Activated CD8-positive, alpha-beta T cell treated with anti-CD3 and anti-CD28 coated beads for 36 hours (primary cell): ENCODE measurements around the gene SPP1. TPM values are rescaled to one million over a fixed set of nuclear protein-coding genes. Genes with fewer than 3 reads are reported as not detected.

Source experiments
- ATAC-seq: fragments of 200-7000 bp; cut with Tn5 transposase; one replicate; pipeline ENCODE4 v1.10.0; 2021; ENCODE audit warnings: mild to moderate bottlenecking, moderate library complexity
- CTCF ChIA-PET: fragments of 350-600 bp; sonication (Branson Sonifier 250); formaldehyde crosslinking; loops from one replicate; lab custom pipeline; 2021; ENCODE audit warnings: antibody characterized with exemption; lab: Charles Lee
- POLR2A ChIA-PET: fragments of 350-600 bp; sonication (Branson Sonifier 250); formaldehyde crosslinking; loops from one replicate; lab custom pipeline; 2021; ENCODE audit warnings: antibody characterized with exemption; lab: Charles Lee
- DNase-seq: peaks from one replicate; pipeline ENCODE4 v3.0.0-alpha.2; 2020
- H3K27ac Mint-ChIP-seq: one replicate; pipeline ENCODE4 v1.8.0; 2021; ENCODE audit warnings: mild to moderate bottlenecking, mixed read lengths
- H3K27me3 Mint-ChIP-seq: one replicate; pipeline ENCODE4 v1.8.0; 2021; ENCODE audit warnings: mixed read lengths
- H3K36me3 Mint-ChIP-seq: one replicate; pipeline ENCODE4 v1.8.0; 2021; ENCODE audit warnings: low read depth, mixed read lengths
- H3K4me1 Mint-ChIP-seq: one replicate; pipeline ENCODE4 v1.8.0; 2021; ENCODE audit warnings: low read depth, mixed read lengths
- H3K4me3 Mint-ChIP-seq: one replicate; pipeline ENCODE4 v1.8.0; 2021; ENCODE audit warnings: mild to moderate bottlenecking, moderate library complexity, mixed read lengths
- H3K9me3 Mint-ChIP-seq: one replicate; pipeline ENCODE4 v1.8.0; 2021; ENCODE audit warnings: mixed read lengths
- intact Hi-C: fragments of 100-400 bp; cut with micrococcal nuclease; formaldehyde crosslinking; loops from one replicate; pipeline ENCODE4 v1.10.0; 2022
- total RNA-seq, 2 experiments: library from RNA; stranded (reverse); gene quantifications; one replicate each; pipeline ENCODE4 v1.2.3, GENCODE V29; 2021
- TF ChIP-seq, protein P1 (sequence below): fragments of 200-600 bp; IDR thresholded peaks from one replicate; pipeline ENCODE4 v1.8.0; 2022; ENCODE audit warnings: antibody characterized with exemption, mild to moderate bottlenecking

SPP1 gene
- total RNA-seq, 2 experiments from 2014 or later = not detected

DNA sequence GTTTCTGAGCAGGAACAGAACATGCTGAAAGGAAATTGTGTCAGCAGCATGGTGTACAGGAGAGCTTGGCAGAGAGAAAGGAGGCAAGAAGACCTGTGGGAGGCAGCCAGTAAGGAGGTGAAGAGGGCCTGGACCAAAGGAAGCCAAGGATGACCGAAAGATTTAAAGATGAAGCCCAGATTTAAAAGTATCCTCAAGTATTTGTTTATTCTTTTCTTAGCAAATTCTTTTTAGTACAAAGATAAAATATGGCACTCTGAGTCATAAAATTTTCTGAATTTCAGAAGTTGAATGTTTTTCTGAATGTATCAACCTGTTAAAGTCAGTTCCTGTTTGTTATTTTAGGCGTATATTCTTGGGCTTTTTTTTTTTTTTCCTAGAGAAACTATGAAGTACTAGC lies 35.5 kb downstream of the SPP1 start:
- peaks cover 24% of the 10 kb centered on the region for H3K4me1 Mint-ChIP-seq
- ChIA-PET CTCF (interaction anchor here (1.3 kb wide), 1 partner anchor 37 kb away, joined by 3 read pairs; no protein-coding TSS in a partner anchor), POLR2A (no interaction called here)
- no peaks in the 10 kb centered on the region for H3K36me3 Mint-ChIP-seq
- DNase-seq (no peak), ATAC-seq (no peak)
- TF ChIP-seq, protein P1, sequence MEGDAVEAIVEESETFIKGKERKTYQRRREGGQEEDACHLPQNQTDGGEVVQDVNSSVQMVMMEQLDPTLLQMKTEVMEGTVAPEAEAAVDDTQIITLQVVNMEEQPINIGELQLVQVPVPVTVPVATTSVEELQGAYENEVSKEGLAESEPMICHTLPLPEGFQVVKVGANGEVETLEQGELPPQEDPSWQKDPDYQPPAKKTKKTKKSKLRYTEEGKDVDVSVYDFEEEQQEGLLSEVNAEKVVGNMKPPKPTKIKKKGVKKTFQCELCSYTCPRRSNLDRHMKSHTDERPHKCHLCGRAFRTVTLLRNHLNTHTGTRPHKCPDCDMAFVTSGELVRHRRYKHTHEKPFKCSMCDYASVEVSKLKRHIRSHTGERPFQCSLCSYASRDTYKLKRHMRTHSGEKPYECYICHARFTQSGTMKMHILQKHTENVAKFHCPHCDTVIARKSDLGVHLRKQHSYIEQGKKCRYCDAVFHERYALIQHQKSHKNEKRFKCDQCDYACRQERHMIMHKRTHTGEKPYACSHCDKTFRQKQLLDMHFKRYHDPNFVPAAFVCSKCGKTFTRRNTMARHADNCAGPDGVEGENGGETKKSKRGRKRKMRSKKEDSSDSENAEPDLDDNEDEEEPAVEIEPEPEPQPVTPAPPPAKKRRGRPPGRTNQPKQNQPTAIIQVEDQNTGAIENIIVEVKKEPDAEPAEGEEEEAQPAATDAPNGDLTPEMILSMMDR = no peak
- intact Hi-C loops = no loop called here
- H3K4me3 Mint-ChIP-seq = no peak overlapping the region
- no peaks in the 10 kb centered on the region for H3K9me3 Mint-ChIP-seq
- no peak overlapping the region for H3K27ac Mint-ChIP-seq
- peaks cover 14% of the 10 kb centered on the region for H3K27me3 Mint-ChIP-seq

DNA sequence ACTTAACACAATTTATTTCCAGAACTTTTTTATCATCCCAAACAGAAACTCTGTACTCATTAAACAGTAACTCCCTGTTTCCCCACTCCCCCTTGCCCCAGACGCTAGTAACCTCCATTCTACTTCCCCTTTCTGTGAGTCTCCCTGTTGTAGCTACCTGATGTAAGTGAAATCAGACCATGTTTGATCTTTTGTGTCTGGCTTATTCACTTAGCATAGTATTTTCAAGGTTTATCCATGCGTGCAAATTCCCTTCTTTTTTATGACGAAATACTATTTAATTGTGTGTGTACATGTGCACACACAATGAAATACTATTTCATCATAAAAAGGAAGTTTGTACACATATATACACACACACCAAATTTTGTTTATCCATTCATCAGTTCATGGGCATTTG lies 37.1 kb downstream of the SPP1 start:
- Mint-ChIP-seq H3K4me3 (no peak overlapping the region), H3K27ac (no peak overlapping the region), H3K36me3 (no peaks in the 10 kb centered on the region), H3K4me1 (peaks cover 24% of the 10 kb centered on the region), H3K27me3 (peaks cover 6% of the 10 kb centered on the region), H3K9me3 (no peaks in the 10 kb centered on the region)
- POLR2A ChIA-PET = no interaction called here
- CTCF ChIA-PET = no interaction called here
- ATAC-seq = no peak
- intact Hi-C loops = no loop called here
- TF ChIP-seq, protein P1 = no peak
- DNase-seq = no peak

DNA sequence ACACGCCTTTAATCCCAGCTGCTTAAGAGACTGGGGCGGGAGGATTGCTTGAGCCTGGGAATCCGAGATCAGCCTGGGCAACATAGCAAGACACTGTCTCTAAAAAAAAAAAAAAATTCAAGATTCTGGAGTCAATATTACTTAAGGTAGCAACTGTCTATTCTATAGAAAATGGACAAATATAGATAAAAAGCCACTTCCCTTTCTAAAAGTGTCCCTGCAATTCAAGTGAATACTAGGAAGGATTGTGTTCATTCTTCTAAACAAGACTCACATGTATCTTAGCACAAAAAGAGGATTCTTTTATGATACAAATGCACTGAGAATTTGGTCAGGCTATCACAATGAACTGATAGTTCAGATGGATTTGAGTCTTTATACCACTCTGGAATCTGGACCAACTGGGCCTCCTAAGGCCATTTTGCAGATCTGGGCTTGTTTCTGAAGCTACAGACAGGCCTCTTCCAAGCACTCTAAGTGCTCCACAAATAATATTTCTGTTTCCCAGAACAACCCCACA lies 38.9 kb downstream of the SPP1 start:
- ATAC-seq (no peak), DNase-seq (no peak)
- Mint-ChIP-seq H3K36me3 (no peaks in the 10 kb centered on the region), H3K9me3 (no peaks in the 10 kb centered on the region), H3K4me1 (peaks cover 18% of the 10 kb centered on the region), H3K27ac (no peak overlapping the region), H3K4me3 (no peak overlapping the region), H3K27me3 (peaks cover 4% of the 10 kb centered on the region)
- POLR2A ChIA-PET = interaction anchor here (0.6 kb wide), 1 partner anchor 396 kb away, joined by 3 read pairs; no protein-coding TSS in a partner anchor
- intact Hi-C loops = no loop called here
- CTCF ChIA-PET = no interaction called here
- TF ChIP-seq, protein P1 = no peak

DNA sequence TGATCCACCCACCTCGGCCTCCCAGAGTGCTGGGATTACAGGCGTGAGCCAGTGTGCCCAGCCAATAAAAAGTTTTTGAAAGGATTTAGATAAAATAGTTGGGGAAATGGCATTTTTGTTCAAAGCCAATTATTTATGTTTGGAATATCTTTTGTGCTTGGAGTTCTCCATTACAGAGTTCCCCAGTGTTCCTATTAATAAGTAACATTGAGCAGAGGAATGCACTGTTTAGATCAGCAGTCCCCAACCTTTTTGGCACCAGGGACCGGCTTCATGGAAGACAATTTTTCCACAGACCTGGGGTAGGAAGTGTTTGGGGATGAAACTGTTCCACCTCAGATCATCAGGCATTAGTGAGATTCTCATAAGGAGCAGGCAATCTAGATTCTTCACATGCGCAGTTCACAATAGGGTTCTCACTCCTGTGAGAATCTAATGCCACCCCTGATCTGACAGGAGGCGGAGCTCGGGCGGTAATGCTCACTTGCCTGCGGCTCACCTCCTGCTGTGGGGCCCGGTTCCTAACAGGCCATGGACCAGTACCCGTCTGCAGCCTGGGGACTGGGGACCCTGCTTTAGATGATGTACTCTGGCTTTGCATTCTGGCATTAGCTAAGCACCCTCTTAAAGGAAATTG lies 40.3 kb downstream of the SPP1 start:
- ATAC-seq = no peak
- TF ChIP-seq, protein P1 = no peak

DNA sequence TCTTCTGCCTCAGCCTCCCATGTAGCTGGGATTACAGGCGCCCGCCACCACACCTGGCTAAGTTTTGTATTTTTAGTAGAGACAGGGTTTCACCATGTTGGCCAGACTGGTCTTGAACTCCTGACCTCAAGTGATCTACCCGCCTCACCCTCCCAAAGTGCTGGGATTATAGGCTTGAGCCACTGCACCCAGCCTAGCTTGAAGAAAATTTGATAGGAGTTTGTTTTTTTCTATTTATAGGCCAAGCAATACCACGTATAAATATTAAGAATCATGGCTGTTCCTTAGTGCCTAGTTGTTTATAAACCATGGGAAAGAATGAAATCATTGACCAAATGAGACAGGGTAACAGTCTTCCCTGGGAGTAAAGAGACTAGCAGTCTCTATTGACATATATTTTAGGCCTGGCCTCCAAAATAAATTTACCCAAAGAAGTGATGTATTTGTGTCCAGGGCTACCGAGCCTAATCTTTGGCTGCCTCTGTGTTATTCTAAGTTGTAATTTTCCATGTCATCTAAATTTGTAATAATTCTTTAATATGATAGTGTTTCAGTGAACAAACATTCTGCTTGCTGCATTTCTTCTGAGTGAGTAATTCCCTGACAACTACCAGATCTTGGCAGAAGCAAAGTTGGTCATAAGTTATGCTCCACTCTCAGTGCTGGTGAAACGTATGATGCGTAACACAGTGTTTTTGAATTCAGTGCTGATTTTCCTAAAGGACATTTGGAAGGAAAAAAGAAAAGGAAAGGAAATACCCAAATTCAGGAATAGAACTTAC lies 42.2 kb downstream of the SPP1 start:
- no peak overlapping the region for H3K27ac Mint-ChIP-seq
- intact Hi-C loops = no loop called here
- no peak for ATAC-seq
- TF ChIP-seq, protein P1 = no peak
- H3K4me1 Mint-ChIP-seq = peaks cover 3% of the 10 kb centered on the region
- H3K4me3 Mint-ChIP-seq = no peak overlapping the region
- no peaks in the 10 kb centered on the region for H3K27me3 Mint-ChIP-seq
- no peak for DNase-seq
- H3K36me3 Mint-ChIP-seq = no peaks in the 10 kb centered on the region
- ChIA-PET POLR2A (no interaction called here), CTCF (no interaction called here)
- H3K9me3 Mint-ChIP-seq = no peaks in the 10 kb centered on the region

More for the DNA sequence above, 40.3 kb downstream of the SPP1 start:
- DNase-seq = no peak
- Mint-ChIP-seq H3K36me3 (no peaks in the 10 kb centered on the region), H3K27me3 (peaks cover 3% of the 10 kb centered on the region), H3K4me3 (no peak overlapping the region), H3K9me3 (no peaks in the 10 kb centered on the region), H3K27ac (no peak overlapping the region), H3K4me1 (peaks cover 12% of the 10 kb centered on the region)
- ChIA-PET CTCF (interaction anchor here (1.0 kb wide), 1 partner anchor 196 kb away, joined by 3 read pairs; no protein-coding TSS in a partner anchor), POLR2A (interaction anchor here (0.5 kb wide), 1 partner anchor 164 kb away, joined by 3 read pairs; no protein-coding TSS in a partner anchor)
- intact Hi-C loops = no loop called here
